Neural crest cell (in vitro differentiated cells): ENCODE results near the gene SLC30A7. TPM values are rescaled to one million over a fixed set of nuclear protein-coding genes. Genes with fewer than 3 reads are reported as not detected.
A peak's percentile ranks its signal among the peaks of the same experiment; 100 is the strongest.
"Not testable (repeated sequence)": the region's sequence is repeated elsewhere in the genome, so short reads cannot be mapped to it uniquely, and the experiment has no call there.

ENCODE experiments used
- DNase-seq: peaks from one replicate; pipeline ENCODE4 v3.0.0; 2021; ENCODE audit warnings: low read depth, mixed read lengths, low spot score
- H3K27ac Mint-ChIP-seq: one replicate; pipeline ENCODE4 v1.8.0; 2021; ENCODE audit warnings: mild to moderate bottlenecking, mixed read lengths; ENCODE audit not compliant: unreplicated experiment
- H3K27me3 Mint-ChIP-seq: 2 replicates; pipeline ENCODE4 v1.8.0; 2021; ENCODE audit warnings: low read depth, mild to moderate bottlenecking, mixed read lengths
- H3K36me3 Mint-ChIP-seq: 2 replicates; pipeline ENCODE4 v1.8.0; 2021; ENCODE audit warnings: low read depth, mild to moderate bottlenecking, mixed read lengths
- H3K4me1 Mint-ChIP-seq: 2 replicates; pipeline ENCODE4 v1.8.0; 2021; ENCODE audit warnings: mixed read lengths
- H3K4me3 Mint-ChIP-seq: one replicate; pipeline ENCODE4 v1.8.0; 2021; ENCODE audit warnings: mild to moderate bottlenecking, mixed read lengths
- H3K9me3 Mint-ChIP-seq: 2 replicates; pipeline ENCODE4 v1.8.0; 2021; ENCODE audit warnings: mixed read lengths
- total RNA-seq: library from RNA; stranded (reverse); gene quantifications from 2 replicates; pipeline ENCODE4 v1.2.1, GENCODE V29; 2021
- TF ChIP-seq, protein P1 (sequence below): fragments of 200-600 bp; sonication (generic); conservative IDR thresholded peaks from 2 replicates; pipeline ENCODE4 v1.5.0; 2021; ENCODE audit warnings: antibody characterized with exemption, mild to moderate bottlenecking

Gene SLC30A7
- total RNA-seq, 1 donor from 2014 or later, result 22.9 TPM

DNA sequence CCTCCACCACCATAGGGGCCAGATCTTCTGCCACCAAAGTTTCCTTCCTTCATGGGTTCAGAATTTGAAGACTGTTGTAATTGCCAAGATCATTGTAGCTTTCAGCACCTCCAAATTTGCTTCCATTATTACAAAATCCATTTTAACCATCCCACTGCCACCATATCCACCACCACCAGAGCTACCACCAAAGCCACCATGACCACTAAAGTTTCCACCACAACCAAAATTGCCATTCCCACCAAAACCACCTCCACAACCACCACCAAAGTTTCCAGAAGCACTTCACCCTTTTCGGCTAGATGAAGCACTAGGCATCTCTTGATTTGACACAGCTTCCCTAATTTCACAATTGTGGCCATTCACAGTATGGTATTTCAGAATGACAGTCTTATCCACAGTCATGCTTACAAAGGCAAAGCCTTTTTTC is 45.2 kb downstream of the SLC30A7 start:
- Mint-ChIP-seq H3K27ac (peak overlapping the region; percentile 66), H3K4me1 (no peaks in the 10 kb centered on the region), H3K9me3 (no peaks in the 10 kb centered on the region), H3K36me3 (peaks cover 54% of the 10 kb centered on the region), H3K4me3 (no peak overlapping the region), H3K27me3 (no peaks in the 10 kb centered on the region)
- TF ChIP-seq, protein P1, sequence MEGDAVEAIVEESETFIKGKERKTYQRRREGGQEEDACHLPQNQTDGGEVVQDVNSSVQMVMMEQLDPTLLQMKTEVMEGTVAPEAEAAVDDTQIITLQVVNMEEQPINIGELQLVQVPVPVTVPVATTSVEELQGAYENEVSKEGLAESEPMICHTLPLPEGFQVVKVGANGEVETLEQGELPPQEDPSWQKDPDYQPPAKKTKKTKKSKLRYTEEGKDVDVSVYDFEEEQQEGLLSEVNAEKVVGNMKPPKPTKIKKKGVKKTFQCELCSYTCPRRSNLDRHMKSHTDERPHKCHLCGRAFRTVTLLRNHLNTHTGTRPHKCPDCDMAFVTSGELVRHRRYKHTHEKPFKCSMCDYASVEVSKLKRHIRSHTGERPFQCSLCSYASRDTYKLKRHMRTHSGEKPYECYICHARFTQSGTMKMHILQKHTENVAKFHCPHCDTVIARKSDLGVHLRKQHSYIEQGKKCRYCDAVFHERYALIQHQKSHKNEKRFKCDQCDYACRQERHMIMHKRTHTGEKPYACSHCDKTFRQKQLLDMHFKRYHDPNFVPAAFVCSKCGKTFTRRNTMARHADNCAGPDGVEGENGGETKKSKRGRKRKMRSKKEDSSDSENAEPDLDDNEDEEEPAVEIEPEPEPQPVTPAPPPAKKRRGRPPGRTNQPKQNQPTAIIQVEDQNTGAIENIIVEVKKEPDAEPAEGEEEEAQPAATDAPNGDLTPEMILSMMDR, result no peak
- no peak for DNase-seq

DNA sequence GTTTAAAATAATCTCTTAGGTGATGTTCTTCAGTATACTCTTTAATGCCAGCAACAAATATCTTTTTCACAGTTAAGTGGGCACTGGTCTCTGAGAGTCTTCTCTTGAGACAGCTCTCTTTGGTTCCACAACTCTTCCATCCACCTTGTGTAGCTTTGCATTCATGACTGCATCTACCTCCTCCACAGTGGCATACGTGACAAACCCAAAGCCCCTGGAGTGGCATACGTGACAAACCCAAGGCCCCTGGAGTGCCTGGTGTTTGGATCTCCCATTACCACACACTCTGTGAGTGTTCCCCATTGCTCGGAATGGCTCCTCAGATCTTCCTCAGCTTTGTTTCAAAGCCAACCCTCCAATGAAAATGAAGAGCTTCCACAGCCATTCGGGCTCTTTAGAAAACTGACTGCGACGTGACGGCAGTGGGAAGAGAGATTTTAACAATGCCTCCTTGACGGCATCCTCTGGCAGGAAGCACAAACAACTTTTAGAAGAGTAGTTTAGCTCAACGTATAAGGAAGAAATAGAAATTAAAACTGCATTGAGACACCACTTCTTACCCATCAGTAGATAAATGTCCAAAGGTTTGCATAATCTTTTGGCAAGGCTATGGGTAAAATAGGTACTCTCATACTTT is 45.8 kb downstream of the SLC30A7 start:
- no peak for DNase-seq
- Mint-ChIP-seq H3K4me3 (no peak overlapping the region), H3K27me3 (no peaks in the 10 kb centered on the region), H3K9me3 (no peaks in the 10 kb centered on the region), H3K27ac (no peak overlapping the region), H3K4me1 (no peaks in the 10 kb centered on the region), H3K36me3 (peaks cover 56% of the 10 kb centered on the region)
- TF ChIP-seq, protein P1, result no peak

DNA sequence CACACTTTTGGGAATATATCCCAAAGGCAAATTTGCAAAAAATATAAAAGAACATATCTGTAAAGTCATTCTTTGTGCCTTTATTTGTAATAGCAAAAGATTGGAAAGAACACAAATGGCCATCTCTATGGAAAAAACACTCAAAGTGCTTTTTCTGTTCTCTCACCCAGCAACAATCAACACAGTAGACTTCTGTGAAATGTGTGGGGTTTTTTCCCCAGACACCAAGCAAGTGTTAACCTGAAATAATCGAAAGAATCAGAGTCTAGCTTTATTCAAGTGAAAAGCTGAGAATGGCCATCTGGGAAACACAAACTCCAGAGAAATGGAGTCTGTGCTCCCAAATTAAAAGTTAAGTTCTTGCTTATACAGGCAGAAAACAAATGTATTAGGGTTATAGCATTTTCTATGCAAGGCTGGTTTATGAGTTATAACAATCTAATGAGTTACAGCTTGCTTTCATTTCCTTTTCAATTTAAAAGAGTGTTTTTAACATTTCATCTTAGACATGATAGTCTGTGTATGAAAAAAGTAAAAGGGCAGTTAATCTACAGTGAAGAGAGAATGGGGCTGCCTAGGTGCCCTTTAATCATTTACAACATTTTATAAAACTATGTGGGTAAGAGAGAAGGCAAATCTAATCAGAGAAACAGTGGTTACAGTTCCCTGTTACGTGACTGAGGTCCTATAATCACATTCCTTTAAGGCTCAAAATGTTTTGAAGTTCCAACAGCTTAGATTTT is 46.6 kb downstream of the SLC30A7 start:
- Mint-ChIP-seq H3K4me1 (no peaks in the 10 kb centered on the region), H3K4me3 (no peak overlapping the region), H3K27me3 (no peaks in the 10 kb centered on the region), H3K27ac (no peak overlapping the region), H3K36me3 (peaks cover 61% of the 10 kb centered on the region), H3K9me3 (no peaks in the 10 kb centered on the region)
- TF ChIP-seq, protein P1, result no peak
- no peak for DNase-seq

DNA sequence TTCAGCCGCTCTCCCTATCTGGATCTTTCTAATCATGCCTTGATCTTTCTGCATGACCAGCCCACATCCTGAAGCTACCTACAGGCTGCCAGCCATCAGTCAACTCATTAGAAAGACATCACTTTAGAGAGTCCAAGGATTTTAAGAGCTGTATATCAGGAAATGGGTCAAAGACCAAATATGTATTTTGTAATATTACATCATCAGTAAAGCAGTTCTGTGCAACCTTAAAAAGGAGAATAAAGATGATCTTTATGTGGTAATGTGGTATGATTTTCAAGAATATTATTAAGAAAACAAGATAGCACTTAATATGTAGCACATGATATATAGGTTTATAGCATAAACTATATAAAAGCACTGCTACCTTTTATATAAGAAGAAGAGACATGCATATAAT is 47.6 kb downstream of the SLC30A7 start:
- no peak overlapping the region for H3K27ac Mint-ChIP-seq
- H3K9me3 Mint-ChIP-seq, result peaks cover 6% of the 10 kb centered on the region
- no peak for DNase-seq
- H3K27me3 Mint-ChIP-seq, result no peaks in the 10 kb centered on the region
- TF ChIP-seq, protein P1, result no peak
- H3K4me1 Mint-ChIP-seq, result no peaks in the 10 kb centered on the region
- H3K4me3 Mint-ChIP-seq, result no peak overlapping the region
- H3K36me3 Mint-ChIP-seq, result peaks cover 60% of the 10 kb centered on the region

DNA sequence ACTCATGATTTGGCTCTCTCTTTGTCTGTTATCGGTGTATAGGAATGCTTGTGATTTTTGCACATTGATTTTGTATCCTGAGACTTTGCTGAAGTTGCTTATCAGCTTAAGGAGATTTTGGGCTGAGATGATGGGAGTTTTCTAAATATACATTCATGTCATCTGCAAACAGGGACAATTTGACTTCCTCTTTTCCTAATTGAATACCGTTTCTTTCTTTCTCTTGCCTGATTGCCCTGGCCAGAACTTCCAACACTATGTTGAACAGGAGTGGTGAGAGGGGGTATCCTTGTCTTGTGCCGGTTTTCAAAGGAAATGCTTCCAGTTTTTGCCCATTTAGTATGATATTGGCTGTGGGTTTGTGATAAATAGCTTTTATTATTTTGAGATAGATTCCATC is 50.2 kb downstream of the SLC30A7 start:
- Mint-ChIP-seq H3K4me1 (peaks cover 11% of the 10 kb centered on the region), H3K36me3 (peaks cover 65% of the 10 kb centered on the region), H3K27ac (peak overlapping the region; percentile 31)
- H3K9me3 Mint-ChIP-seq, DNase-seq, H3K4me3 Mint-ChIP-seq, H3K27me3 Mint-ChIP-seq: not testable (repeated sequence)

DNA sequence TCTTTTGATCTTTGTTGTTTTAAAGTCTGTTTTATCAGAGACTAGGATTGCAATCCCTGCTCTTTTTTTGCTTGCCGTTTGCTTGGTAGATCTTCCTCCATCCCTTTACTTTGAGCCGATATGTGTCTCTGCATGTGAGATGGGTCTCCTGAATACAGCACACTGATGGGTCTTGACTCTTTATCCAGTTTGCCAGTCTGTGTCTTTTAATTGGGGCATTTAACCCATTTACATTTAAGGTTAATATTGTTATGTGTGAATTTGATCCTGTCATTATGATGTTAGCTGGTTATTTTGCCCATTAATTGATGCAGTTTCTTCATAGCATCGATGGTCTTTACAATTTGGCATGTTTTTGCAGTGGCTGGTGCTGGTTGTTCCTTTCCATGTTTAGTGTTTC is 51.9 kb downstream of the SLC30A7 start:
- H3K9me3 Mint-ChIP-seq, H3K4me3 Mint-ChIP-seq, DNase-seq, H3K27ac Mint-ChIP-seq, H3K27me3 Mint-ChIP-seq: not testable (repeated sequence)
- peaks cover 65% of the 10 kb centered on the region for H3K36me3 Mint-ChIP-seq
- peaks cover 12% of the 10 kb centered on the region for H3K4me1 Mint-ChIP-seq

DNA sequence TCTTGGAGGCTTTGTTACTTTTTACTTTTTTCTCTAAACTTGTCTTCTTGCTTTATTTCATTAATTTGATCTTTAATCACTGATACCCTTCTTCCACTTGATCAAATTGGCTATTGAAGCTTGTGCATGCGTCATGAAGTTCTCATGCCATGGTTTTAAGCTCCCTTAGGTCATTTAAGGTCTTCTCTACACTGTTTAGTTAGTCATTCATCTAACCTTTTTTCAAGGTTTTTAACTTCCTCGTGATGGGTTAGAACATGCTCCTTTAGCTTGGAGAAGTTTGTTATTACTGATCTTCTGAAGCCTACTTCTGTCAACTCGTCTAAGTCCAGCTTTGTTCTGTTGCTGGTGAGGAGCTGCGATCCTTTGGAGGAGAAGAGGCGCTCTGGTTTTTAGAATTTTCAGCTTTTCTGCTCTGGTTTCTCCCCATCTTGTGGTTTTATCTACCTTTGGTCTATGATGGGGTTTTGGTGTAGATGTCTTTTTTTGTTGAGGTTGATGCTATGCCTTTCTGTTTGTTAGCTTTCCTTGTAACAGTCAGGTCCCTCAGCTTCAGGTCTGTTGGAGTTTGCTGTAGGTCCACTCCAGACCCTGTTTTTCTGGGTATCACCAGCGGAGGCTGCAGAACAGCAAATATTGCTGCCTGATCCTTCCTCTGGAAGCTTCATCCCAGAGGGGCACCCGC is 53.0 kb downstream of the SLC30A7 start:
- not testable (repeated sequence) for DNase-seq, H3K27me3 Mint-ChIP-seq, H3K27ac Mint-ChIP-seq, H3K4me3 Mint-ChIP-seq, H3K9me3 Mint-ChIP-seq
- H3K4me1 Mint-ChIP-seq, result peaks cover 12% of the 10 kb centered on the region
- H3K36me3 Mint-ChIP-seq, result peaks cover 60% of the 10 kb centered on the region

DNA sequence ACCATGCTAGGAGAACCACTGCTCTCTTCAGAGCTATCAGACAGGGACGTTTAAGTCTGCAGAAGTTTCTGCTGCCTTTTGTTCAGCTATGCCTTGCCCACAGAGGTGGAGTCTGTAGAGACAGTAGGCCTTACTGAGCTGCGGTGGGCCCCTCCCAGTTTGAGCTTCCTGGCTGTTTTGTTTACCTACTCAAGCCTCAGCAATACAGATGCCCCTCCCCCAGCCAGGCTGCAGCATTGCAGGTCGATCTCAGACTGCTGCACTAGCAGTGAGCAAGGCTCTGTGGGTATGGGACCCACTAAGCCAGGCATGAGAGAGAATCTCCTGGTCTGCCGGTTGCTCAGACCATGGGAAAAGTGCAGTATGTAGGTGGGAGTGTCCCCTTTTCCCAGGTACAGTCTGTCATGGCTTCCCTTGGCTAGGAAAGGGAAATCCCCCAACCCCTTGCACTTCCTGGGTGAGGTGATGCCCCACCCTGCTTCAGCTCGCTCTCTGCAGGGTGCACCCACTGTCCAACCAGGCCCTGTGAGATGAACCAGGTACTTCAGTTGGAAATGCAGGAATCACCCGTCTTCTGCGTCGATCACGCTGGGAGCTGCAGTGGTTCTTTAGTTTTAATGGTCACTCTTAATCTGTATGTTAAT is 53.7 kb downstream of the SLC30A7 start:
- H3K27ac Mint-ChIP-seq, H3K9me3 Mint-ChIP-seq, H3K27me3 Mint-ChIP-seq, H3K4me3 Mint-ChIP-seq, DNase-seq: not testable (repeated sequence)
- Mint-ChIP-seq H3K4me1 (peaks cover 12% of the 10 kb centered on the region), H3K36me3 (peaks cover 58% of the 10 kb centered on the region)
